ENCODE results near the gene LRRC43.
A peak's percentile ranks its signal among the peaks of the same experiment; 100 is the strongest.
"Not testable (repeated sequence)": the region's sequence is repeated elsewhere in the genome, so short reads cannot be mapped to it uniquely, and the experiment has no call there.

The LRRC43 gene

DNA sequence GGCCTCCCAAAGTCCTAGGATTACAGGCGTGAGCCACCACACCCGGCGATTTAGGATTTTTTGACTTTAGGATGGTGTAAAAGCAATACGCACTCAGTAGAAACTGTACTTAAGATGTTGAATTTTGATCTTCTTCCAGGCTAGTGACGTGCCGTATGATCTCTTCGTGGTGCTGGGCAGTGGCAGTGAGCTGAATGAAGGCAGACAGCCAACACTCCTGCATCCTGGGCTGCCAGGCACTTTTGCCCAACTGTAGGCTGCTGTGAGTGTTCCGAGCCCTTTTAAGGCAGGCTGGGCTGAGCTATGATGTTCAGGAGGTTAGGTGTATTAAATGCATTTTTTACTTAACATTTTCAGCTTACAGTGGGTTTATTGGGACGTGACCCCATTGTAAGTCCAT lies 30.2 kb upstream of the LRRC43 start:
- no peak for DNase-seq (ENCODE audit: low read depth, low spot score)
- no peak overlapping the region for H3K4me3 ChIP-seq (ENCODE audit: low read length)

DNA sequence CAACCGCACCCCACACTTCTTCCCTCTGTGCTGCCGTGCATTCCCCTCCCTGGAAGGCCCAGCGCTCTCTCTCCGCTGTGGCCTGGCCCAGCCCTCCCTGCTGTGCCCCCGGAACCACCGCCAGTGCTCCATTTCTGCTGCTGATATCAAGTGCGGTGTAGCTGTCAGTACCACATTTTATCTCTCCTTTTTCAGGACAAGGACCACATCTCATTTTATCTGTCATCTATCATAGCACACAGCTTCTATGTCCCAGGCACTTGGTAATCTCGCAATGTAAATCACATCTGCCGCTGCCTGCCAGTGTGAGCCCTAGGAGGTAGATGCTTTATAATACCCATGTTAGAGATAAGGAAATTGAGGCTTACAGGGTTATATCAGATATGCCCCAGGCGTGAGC lies 27.2 kb upstream of the LRRC43 start:
- peak; percentile 85 for DNase-seq (ENCODE audit: low read depth, low spot score)
- no peak overlapping the region for H3K4me3 ChIP-seq (ENCODE audit: low read length)

- no peak overlapping the region for H3K4me3 ChIP-seq (ENCODE audit: low read length)
- no peak for DNase-seq (ENCODE audit: low read depth, low spot score)
Observed at GRCh38 chr12:122158700-122159285, 24.1 kb upstream of the LRRC43 start.

DNA sequence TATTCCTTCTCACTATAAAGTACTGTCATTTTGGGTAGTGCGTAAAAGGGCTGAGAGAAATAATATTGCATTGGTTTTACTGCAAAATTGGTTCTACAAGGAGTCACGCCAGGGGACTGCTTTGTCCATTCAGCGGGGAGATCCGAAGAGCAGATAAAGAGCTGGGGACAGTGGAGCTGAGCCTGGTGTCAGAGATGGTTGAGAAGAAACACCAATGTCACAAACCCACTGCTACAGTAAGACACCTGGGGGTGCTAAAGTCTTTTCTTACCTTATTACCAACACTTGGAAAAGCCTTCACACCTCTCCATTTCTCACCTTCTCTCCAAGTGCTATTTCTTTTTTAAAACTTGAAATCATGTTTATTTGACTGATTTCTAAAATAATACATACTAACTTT lies 23.0 kb upstream of the LRRC43 start:
- DNase-seq (ENCODE audit: low read depth, low spot score) = no peak
- H3K4me3 ChIP-seq (ENCODE audit: low read length) = no peak overlapping the region

DNA sequence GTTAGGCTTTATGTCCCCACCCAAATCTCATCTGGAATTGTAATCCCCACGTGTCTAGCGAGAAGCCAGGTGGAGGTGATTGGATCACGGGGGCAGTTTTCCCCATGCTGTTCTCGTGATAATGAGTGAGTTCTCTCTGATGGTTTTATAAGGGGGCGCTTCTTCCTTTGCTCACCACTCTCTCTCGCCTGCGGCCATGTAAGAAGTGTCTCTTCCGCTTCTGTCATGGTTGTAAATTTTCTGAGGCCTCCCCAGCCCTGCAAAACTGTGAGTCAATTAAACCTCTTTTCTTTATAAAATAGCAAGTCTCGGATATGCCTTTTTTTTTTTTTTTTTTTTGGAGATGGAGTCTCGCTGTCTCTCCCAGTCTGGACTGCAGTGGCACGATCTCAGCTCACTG lies 22.2 kb upstream of the LRRC43 start:
- H3K4me3 ChIP-seq (ENCODE audit: low read length) = no peak overlapping the region

DNA sequence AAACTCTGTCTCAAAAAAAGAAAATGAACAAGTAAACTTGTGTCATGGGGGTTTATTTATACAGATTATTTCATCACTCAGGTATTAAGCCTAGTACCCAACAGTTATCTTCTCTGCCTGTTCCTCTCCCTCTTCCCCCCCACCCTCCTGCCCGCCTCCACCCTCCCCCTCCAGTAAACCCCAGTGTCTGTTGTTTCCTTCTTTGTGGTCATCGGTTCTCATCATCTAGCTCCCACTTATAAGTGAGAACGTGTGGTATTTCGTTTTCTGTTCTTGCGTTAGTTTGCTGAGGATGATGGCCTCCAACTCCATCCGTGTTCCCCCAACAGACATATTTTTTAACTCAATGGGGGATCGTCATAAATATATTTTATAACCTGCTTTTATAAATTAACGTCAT lies 21.2 kb upstream of the LRRC43 start:
- DNase-seq (ENCODE audit: low read depth, low spot score) = peak; percentile 55
- H3K4me3 ChIP-seq (ENCODE audit: low read length) = no peak overlapping the region

More for the DNA sequence above, 22.2 kb upstream of the LRRC43 start:
- DNase-seq (ENCODE audit: low read depth, low spot score) = no peak

DNA sequence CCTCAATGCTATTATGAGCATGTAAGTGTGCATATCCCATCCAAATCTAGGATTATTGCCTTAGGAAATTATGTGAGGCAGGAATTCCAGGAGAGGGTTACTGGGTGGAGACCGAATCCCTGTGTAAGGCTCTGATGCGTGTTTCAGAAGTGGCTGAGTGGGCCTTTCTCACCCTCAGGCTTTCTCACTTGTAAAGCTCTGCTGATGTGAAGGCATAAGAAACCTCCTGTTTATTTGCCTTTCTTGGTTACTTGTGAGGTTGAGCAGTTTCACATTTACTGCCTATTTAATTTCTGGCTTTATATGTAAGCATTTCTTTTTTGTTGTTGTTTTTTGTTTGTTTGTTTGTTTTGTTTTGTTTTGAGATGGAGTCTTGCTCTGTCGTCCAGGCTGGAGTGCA lies 19.9 kb upstream of the LRRC43 start:
- DNase-seq (ENCODE audit: low read depth, low spot score) = no peak
- H3K4me3 ChIP-seq (ENCODE audit: low read length) = no peak overlapping the region

DNA sequence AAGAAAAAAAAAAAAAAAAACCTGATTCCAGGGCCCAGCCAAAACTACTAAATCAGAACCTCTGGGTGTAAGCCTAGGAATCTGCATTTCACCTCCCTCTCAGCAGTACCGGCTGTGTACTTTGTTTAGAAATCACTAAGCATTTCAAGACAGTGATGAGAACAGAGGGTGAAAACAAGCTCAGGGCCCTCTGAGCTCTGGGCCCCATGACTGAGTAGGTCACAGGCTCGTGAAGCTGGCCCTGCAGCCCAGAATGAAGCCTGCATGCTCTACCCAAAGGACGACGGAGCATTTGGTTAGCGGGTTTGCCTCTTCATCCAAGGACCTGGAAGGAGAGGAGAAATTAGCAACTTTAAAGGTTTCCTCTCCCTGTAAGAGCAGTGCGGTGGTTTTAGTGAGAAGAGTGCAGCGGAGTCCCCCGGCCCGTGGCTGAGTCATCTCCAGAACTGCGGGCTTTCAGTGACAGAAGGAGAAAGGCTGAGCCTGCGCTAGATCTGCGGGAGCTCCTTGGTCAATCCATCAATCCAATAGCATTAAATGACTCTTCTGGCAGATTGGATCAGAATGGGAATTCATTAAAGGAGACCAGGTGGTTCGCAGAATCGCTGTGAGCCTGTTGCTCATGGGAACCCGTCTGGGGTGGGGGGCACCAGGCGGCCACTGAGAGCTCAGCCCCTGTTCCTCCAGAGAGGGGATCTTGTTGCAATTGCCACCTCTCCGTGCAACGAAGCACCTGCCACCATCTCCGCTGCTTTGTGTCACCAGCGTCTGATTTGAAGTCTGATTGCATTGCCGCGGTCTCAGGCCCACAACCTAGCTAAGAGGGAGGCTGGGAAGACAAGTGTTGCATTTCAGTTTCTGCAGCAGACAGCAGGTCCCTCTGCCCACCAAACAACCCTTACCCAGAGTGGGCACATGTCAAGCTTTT lies 16.2 kb upstream of the LRRC43 start:
- no peak overlapping the region for H3K4me3 ChIP-seq (ENCODE audit: low read length)
- DNase-seq (ENCODE audit: low read depth, low spot score) = no peak

DNA sequence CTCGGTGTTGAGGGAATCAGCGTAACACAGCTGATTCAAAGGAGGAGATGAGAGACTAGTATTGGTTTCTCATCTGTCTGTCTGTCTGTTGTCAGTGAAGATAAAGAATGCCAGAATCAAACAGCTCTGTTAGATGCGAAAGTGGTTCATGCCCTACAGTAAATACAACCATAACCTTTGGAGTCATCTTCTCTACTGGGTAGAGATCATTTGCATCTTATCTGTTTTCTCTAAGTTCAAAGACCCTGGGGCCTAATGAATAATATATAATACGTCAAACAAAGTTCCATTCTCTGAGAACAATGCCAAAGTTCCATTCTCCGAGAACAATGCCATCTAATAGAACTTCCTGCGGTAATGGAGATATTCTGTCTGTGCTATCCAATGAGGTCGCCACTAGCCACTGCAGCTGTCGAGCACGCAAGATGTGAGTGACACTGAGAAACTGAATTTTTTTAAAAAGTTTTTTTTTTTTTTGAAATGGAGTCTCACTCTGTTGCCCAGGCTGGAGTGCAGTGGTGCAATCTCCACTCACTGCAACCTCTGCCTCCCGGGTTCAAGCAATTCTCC lies 15.5 kb upstream of the LRRC43 start:
- DNase-seq (ENCODE audit: low read depth, low spot score) = no peak
- no peak overlapping the region for H3K4me3 ChIP-seq (ENCODE audit: low read length)

GRCh38 chr12:122168492-122168891 lies 14.4 kb upstream of the LRRC43 start:
- DNase-seq (ENCODE audit: low read depth, low spot score) = no peak
- H3K4me3 ChIP-seq (ENCODE audit: low read length) = no peak overlapping the region

GRCh38 chr12:122171399-122171798 lies 11.5 kb upstream of the LRRC43 start:
- no peak overlapping the region for H3K4me3 ChIP-seq (ENCODE audit: low read length)
- DNase-seq (ENCODE audit: low read depth, low spot score) = no peak

DNA sequence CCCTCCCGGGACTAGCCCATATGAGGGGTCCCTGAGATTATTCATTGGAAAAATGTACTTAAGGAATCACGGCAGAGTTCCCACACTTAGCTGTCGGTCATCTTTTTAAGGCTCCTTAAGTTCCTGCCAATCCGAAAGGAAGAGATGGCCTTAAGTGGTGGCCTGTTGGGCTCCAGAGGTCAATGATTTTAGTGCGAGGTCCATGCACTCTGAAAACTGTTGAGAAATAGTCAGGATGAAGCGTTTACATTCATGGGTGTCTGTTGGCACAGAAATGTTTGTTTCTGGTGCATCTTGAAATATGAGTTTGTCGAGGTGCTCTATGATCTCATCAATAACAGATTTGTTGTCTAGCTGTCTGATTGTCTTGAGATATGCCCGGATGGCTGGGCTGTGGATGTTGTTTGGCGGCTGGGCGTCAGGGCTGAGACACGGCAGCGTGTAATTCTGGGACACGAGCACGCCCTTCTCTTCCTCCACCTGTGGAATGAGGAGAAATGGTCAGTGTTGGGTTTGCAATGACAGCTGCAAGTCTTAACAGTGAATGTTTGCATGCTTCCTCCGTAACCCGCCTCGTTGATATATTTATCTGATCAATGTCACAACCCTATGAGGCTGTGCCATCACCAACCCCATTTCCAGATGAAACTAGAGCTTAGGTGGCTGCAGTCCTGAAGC lies 10.5 kb upstream of the LRRC43 start:
- no peak for DNase-seq (ENCODE audit: low read depth, low spot score)
- H3K4me3 ChIP-seq (ENCODE audit: low read length) = no peak overlapping the region

GRCh38 chr12:122174155-122174845 lies 8.6 kb upstream of the LRRC43 start, which contains the start of gene IL31:
IL31 (minus strand) TSS chr12:122174221; CDS start chr12:122174172, 49 bp downstream.
- DNase-seq (ENCODE audit: low read depth, low spot score) = no peak
- H3K4me3 ChIP-seq (ENCODE audit: low read length) = no peak within 1 kb of the TSS

- H3K4me3 ChIP-seq (ENCODE audit: low read length); DNase-seq (ENCODE audit: low read depth, low spot score): not testable (repeated sequence)
Observed at GRCh38 chr12:122176473-122176872, 6.5 kb upstream of the LRRC43 start.

DNA sequence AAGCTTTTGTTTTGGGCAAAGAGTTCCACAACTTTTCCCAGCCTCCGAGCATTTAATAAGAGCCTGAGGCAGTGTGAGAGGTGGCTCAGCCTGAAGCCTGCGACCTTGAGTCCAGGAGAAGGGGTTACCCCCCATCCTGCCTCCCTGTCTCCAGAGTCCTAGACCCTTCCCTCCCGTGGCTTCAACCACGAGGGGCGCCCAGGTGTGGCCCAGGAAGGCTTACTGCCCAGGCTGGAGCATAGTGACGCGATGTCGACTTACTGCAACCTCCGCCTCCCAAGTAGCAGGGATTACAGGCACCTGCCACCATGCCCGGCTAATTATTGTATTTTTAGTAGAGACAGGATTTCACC lies 641 bp downstream of the LRRC43 start:
- H3K4me3 ChIP-seq (ENCODE audit: low read length) = no peak overlapping the region
- DNase-seq (ENCODE audit: low read depth, low spot score) = no peak

- DNase-seq (ENCODE audit: low read depth, low spot score) = no peak
- H3K4me3 ChIP-seq (ENCODE audit: low read length) = no peak overlapping the region
Observed at GRCh38 chr12:122184517-122184916, 1.6 kb downstream of the LRRC43 start.

DNA sequence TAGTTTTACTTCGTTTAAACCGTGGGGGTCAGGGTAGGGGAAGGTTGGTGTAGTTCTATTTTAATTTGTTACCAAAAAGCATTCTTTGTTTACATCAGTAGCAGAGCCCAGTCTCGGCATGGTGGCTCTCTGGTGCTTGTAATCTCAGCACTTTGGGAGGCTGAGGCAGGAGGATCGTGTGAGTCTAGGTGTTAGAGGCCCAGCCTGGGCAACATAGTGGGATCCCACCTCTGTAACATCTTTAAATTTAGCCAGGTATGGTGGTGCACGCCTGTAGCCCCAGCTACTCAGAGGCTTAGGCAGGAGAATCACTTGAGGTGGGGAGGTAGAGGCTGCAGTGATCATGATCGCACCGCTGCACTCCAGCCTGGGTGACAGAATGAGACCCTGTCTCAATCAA lies 2.2 kb downstream of the LRRC43 start:
- no peak overlapping the region for H3K4me3 ChIP-seq (ENCODE audit: low read length)

GRCh38 chr12:122185494-122186082 lies 2.7 kb downstream of the LRRC43 start:
- no peak for DNase-seq (ENCODE audit: low read depth, low spot score)
- no peak overlapping the region for H3K4me3 ChIP-seq (ENCODE audit: low read length)

More for the DNA sequence above, 2.2 kb downstream of the LRRC43 start:
- no peak for DNase-seq (ENCODE audit: low read depth, low spot score)

DNA sequence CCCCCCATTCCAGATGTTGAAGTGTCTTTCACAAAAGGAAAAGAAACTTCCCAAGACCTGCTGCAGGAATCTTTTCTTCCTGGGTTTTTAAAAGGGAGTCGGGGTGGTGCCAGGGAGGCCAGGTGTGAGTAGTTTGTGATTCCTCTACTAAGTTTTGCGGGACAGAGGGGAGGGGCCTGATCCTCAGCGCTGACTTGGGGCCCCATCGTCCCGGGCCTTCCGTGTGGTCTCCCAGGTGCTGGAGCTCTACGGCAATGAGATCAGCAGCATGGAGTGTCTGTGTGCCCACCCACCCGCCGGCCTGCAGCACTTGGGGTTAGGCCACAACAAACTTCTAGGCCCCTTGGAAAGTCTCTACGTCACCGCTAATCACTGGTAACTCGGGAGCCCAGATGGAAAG lies 4.5 kb downstream of the LRRC43 start:
- H3K4me3 ChIP-seq (ENCODE audit: low read length) = no peak overlapping the region
- no peak for DNase-seq (ENCODE audit: low read depth, low spot score)
